Measurements from ENCODE around the gene KCNQ1. TPM values are rescaled to one million over a fixed set of nuclear protein-coding genes. Genes with fewer than 3 reads are reported as not detected.

KCNQ1 gene
- total and polyA plus RNA-seq, 8 donors: 14.0 to 61.1 (median 46.7) TPM

GRCh38 chr11:2752204-2752770 lies 307.5 kb downstream of the KCNQ1 start:
- TF ChIP-seq CTCF (IDR thresholded peaks at IDR 0.05): no peak
- FAIRE-seq: no peak
- H3K27me3 ChIP-seq: no peaks in the 10 kb centered on the region
- no peaks in the 10 kb centered on the region for H3K4me1 ChIP-seq
- 96 to 97% methylated on average over 12 of the region's 12 CpGs for WGBS, 2 donors
- no peaks in the 10 kb centered on the region for H3K36me3 ChIP-seq
- ATAC-seq: no peak
- intact Hi-C loops (cut with DNase I): no loop called here
- peak in 1 of 6 donors; percentile 10 for DNase-seq
- H3K27ac ChIP-seq: no peak overlapping the region
- no peak overlapping the region for H3K4me3 ChIP-seq
- H3K9me3 ChIP-seq: no peaks in the 10 kb centered on the region

GRCh38 chr11:2752923-2753322 lies 308.1 kb downstream of the KCNQ1 start:
- H3K4me3 ChIP-seq: no peak overlapping the region
- ATAC-seq (no peak), DNase-seq (peak in 2 of 6 donors; percentile 34 to 35), FAIRE-seq (no peak)
- 91 to 95% methylated on average over 12 of the region's 12 CpGs for WGBS, 2 donors
- no peak for TF ChIP-seq CTCF (IDR thresholded peaks at IDR 0.05)
- H3K27ac ChIP-seq: no peak overlapping the region
- H3K36me3 ChIP-seq: no peaks in the 10 kb centered on the region
- no peaks in the 10 kb centered on the region for H3K9me3 ChIP-seq
- no peaks in the 10 kb centered on the region for H3K4me1 ChIP-seq
- intact Hi-C loops (cut with DNase I): no loop called here
- H3K27me3 ChIP-seq: no peaks in the 10 kb centered on the region

- no peaks in the 10 kb centered on the region for H3K36me3 ChIP-seq
- H3K27ac ChIP-seq: no peak overlapping the region
- no peak for ATAC-seq
- no peak for FAIRE-seq
- intact Hi-C loops (cut with DNase I): no loop called here
- H3K9me3 ChIP-seq: no peaks in the 10 kb centered on the region
- H3K27me3 ChIP-seq: no peaks in the 10 kb centered on the region
- no peak overlapping the region for H3K4me3 ChIP-seq
- 94 to 97% methylated on average over 2 of the region's 2 CpGs for WGBS, 2 donors
- no peaks in the 10 kb centered on the region for H3K4me1 ChIP-seq
- DNase-seq: peak in 1 of 6 donors; percentile 5
- TF ChIP-seq CTCF (IDR thresholded peaks at IDR 0.05): no peak
These were observed 309.2 kb downstream of the KCNQ1 start for GRCh38 chr11:2754008-2754407.

GRCh38 chr11:2755071-2755470 lies 310.3 kb downstream of the KCNQ1 start:
- no peak for ATAC-seq
- no peak for FAIRE-seq
- DNase-seq: no peak
- Histone ChIP-seq H3K4me1 (no peaks in the 10 kb centered on the region), H3K36me3 (no peaks in the 10 kb centered on the region), H3K27ac (no peak overlapping the region), H3K9me3 (no peaks in the 10 kb centered on the region), H3K27me3 (no peaks in the 10 kb centered on the region), H3K4me3 (no peak overlapping the region)
- intact Hi-C loops (cut with DNase I): no loop called here
- TF ChIP-seq CTCF (IDR thresholded peaks at IDR 0.05): no peak
- WGBS, 2 donors: 80 to 85% methylated on average over 8 of the region's 8 CpGs

- Histone ChIP-seq H3K4me1 (no peaks in the 10 kb centered on the region), H3K27me3 (no peaks in the 10 kb centered on the region), H3K36me3 (no peaks in the 10 kb centered on the region), H3K9me3 (no peaks in the 10 kb centered on the region), H3K27ac (no peak overlapping the region), H3K4me3 (no peak overlapping the region)
- no peak for FAIRE-seq
- intact Hi-C loops (cut with DNase I): no loop called here
- ATAC-seq: no peak
- 92 to 95% methylated on average over 14 of the region's 14 CpGs for WGBS, 2 donors
- peak in 2 of 6 donors; percentile 5 to 13 for DNase-seq
- no peak for TF ChIP-seq CTCF (IDR thresholded peaks at IDR 0.05)
These were observed 313.9 kb downstream of the KCNQ1 start for GRCh38 chr11:2758751-2759150.
